Progenitor cell of endocrine pancreas (in vitro differentiated cells): ENCODE measurements around the gene SLC35B4. TPM values are rescaled to one million over a fixed set of nuclear protein-coding genes. Genes with fewer than 3 reads are reported as not detected.

ENCODE experiments used
- DNase-seq: peaks from one replicate; pipeline ENCODE4 v3.0.0; 2021; ENCODE audit warnings: low spot score; ENCODE audit not compliant: unreplicated experiment
- H3K27ac Mint-ChIP-seq: 2 replicates; pipeline ENCODE4 v1.8.0; 2021; ENCODE audit warnings: mild to moderate bottlenecking, moderate library complexity, mixed read lengths
- H3K27me3 Mint-ChIP-seq: 2 replicates; pipeline ENCODE4 v1.8.0; 2021; ENCODE audit warnings: mixed read lengths
- H3K36me3 Mint-ChIP-seq: 2 replicates; pipeline ENCODE4 v1.8.0; 2022; ENCODE audit warnings: mixed read lengths; ENCODE audit not compliant: insufficient read depth
- H3K4me1 Mint-ChIP-seq: 2 replicates; pipeline ENCODE4 v1.8.0; 2021; ENCODE audit warnings: low read depth, mixed read lengths
- H3K4me3 Mint-ChIP-seq: 2 replicates; pipeline ENCODE4 v1.8.0; 2021; ENCODE audit warnings: low read depth, mild to moderate bottlenecking, moderate library complexity, mixed read lengths
- H3K9me3 Mint-ChIP-seq: 2 replicates; pipeline ENCODE4 v1.8.0; 2021; ENCODE audit warnings: low read depth, mixed read lengths
- total RNA-seq: library from RNA; stranded (reverse); gene quantifications from 2 replicates; pipeline ENCODE4 v1.2.1, GENCODE V29; 2021
- TF ChIP-seq, protein P1 (sequence below): fragments of 200-600 bp; sonication (generic); IDR thresholded peaks from one replicate; pipeline ENCODE4 v1.5.0; 2021; ENCODE audit warnings: antibody characterized with exemption, mild to moderate bottlenecking; ENCODE audit not compliant: unreplicated experiment

SLC35B4 gene
- total RNA-seq, 1 donor from 2014 or later = 34.2 TPM

DNA sequence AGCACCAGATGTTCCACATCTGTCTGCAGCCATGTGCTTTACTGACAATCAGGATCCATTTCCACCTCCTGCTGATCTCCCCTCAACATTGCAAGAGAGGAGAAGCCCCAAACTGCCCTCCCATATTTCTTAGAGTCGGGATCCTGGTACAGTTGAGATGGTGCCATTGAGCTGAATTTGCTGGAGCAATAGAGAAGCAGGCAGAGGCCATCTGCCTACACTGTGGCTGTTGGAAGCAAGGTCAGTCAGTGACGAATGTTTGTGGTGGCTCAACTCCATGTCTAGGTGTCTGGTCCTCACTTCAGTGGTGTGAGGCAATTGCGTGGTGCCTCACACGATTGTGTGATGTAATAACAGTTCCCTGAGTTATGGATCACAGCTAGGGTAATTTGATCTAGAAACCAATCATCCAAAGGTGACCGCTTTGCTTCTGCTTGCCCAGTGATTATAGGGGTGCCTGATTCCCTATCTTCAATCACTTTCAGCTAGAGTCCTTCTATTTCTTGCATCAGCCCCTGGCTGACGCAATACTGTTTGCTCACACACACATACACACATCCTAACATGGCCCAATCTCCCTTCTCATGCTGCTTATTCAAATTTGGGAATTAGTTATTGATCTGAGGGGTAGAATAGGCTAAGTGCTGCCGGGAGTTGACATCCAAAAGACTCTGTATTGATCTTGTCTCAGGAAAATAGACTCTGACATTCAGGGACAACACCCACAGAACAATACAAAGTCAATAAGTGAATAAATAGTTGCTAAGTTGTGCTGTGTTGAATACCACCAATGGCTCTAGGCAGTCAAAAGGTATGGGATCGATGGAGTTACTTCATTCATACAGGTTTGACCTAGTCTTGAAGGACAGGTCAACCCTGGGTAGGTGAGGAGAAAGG is 46.1 kb upstream of the SLC35B4 start:
- Mint-ChIP-seq H3K9me3 (peaks cover 12% of the 10 kb centered on the region), H3K4me3 (no peak overlapping the region), H3K27me3 (no peaks in the 10 kb centered on the region), H3K4me1 (peaks cover 5% of the 10 kb centered on the region), H3K27ac (peak overlapping the region; percentile 7), H3K36me3 (no peaks in the 10 kb centered on the region)
- TF ChIP-seq, protein P1, sequence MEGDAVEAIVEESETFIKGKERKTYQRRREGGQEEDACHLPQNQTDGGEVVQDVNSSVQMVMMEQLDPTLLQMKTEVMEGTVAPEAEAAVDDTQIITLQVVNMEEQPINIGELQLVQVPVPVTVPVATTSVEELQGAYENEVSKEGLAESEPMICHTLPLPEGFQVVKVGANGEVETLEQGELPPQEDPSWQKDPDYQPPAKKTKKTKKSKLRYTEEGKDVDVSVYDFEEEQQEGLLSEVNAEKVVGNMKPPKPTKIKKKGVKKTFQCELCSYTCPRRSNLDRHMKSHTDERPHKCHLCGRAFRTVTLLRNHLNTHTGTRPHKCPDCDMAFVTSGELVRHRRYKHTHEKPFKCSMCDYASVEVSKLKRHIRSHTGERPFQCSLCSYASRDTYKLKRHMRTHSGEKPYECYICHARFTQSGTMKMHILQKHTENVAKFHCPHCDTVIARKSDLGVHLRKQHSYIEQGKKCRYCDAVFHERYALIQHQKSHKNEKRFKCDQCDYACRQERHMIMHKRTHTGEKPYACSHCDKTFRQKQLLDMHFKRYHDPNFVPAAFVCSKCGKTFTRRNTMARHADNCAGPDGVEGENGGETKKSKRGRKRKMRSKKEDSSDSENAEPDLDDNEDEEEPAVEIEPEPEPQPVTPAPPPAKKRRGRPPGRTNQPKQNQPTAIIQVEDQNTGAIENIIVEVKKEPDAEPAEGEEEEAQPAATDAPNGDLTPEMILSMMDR = no peak
- no peak for DNase-seq

DNA sequence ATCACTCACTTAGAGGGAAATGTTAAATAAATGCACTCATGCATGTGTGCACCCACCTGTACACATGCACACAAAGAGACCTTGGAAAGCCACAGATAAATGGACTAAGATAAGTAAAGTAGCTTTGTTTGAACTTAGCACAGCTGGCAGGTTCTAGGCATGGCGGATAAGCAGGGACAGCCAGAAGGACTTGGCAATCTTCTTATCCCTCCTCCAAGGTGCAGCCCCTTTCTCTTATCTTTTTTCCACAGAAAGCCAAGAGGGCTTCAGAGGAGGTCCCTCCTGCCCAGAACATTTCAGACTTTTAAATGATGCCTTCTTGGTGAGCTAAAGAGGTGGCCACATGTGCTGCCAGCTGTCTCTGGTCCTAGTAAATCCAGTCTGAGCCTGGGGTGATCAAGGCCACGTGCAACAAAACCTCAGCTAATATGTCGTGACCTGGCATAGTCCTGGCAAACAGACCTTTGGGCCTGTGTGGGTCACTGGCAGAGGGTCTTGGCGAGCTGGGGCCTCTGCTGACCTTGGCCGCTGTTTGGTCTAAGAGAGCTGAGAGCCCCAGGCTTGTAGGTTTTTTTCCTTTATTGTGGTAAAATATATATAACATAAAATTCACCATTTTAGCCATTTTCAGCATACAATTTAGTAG is 43.2 kb upstream of the SLC35B4 start:
- H3K27me3 Mint-ChIP-seq = no peaks in the 10 kb centered on the region

DNA sequence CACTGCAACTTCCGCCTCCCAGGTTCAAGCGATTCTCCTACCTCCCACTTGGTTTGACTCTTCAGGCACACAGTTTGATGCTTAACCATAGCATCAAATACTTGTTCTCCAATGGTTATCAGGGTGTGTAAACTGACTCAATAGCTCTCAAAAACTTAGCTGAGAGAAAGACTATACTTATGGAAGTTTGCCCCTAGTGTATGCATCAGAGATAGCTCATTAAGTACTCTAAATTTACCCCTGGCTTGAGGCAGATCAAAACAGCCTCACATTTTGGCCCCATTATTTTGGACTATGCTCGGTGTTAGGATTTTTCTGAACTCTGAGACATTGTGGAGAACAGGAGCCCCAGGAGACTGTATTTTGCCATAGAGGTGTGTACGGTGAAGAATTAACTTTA is 40.8 kb upstream of the SLC35B4 start:
- no peaks in the 10 kb centered on the region for H3K36me3 Mint-ChIP-seq
- no peaks in the 10 kb centered on the region for H3K4me1 Mint-ChIP-seq
- TF ChIP-seq, protein P1 = peak; percentile 19
- peaks cover 5% of the 10 kb centered on the region for H3K9me3 Mint-ChIP-seq
- H3K27ac Mint-ChIP-seq = no peak overlapping the region
- no peaks in the 10 kb centered on the region for H3K27me3 Mint-ChIP-seq
- no peak for DNase-seq
- H3K4me3 Mint-ChIP-seq = no peak overlapping the region

More for the DNA sequence above, 43.2 kb upstream of the SLC35B4 start:
- TF ChIP-seq, protein P1 = no peak
- no peak overlapping the region for H3K27ac Mint-ChIP-seq
- H3K4me3 Mint-ChIP-seq = no peak overlapping the region
- peaks cover 5% of the 10 kb centered on the region for H3K4me1 Mint-ChIP-seq
- DNase-seq = no peak
- H3K36me3 Mint-ChIP-seq = no peaks in the 10 kb centered on the region
- peaks cover 12% of the 10 kb centered on the region for H3K9me3 Mint-ChIP-seq

- H3K27ac Mint-ChIP-seq = no peak overlapping the region
- no peaks in the 10 kb centered on the region for H3K36me3 Mint-ChIP-seq
- H3K9me3 Mint-ChIP-seq = peaks cover 5% of the 10 kb centered on the region
- TF ChIP-seq, protein P1 = no peak
- H3K4me1 Mint-ChIP-seq = no peaks in the 10 kb centered on the region
- no peak overlapping the region for H3K4me3 Mint-ChIP-seq
- no peak for DNase-seq
- no peaks in the 10 kb centered on the region for H3K27me3 Mint-ChIP-seq
Measured at GRCh38 chr7:134356421-134356936, 39.7 kb upstream of the SLC35B4 start.

- Mint-ChIP-seq H3K36me3 (no peaks in the 10 kb centered on the region), H3K4me1 (no peaks in the 10 kb centered on the region), H3K4me3 (no peak overlapping the region), H3K9me3 (peaks cover 5% of the 10 kb centered on the region), H3K27ac (no peak overlapping the region), H3K27me3 (no peaks in the 10 kb centered on the region)
- no peak for DNase-seq
- TF ChIP-seq, protein P1 = no peak
Measured at GRCh38 chr7:134355927-134356326, 39.2 kb upstream of the SLC35B4 start.
